SU-DHL-6 (cell line): Measurements from ENCODE around the gene NLRP1.

Source experiments
- EZH2phosphoT487 ChIP-seq: fragments of 200-600 bp; sonication (generic), shearing (Covaris generic); conservative IDR thresholded peaks from 2 replicates; pipeline ENCODE4 v1.6.1; 2018; ENCODE audit warnings: mild to moderate bottlenecking, antibody characterized with exemption, low read length, moderate library complexity, mixed read lengths
- TF ChIP-seq, protein P1 (sequence below): fragments of 200-600 bp; sonication (generic); IDR thresholded peaks from one replicate; pipeline ENCODE4 v1.5.1; 2017; ENCODE audit warnings: antibody characterized with exemption, mild to moderate bottlenecking, low read length, moderate library complexity; ENCODE audit not compliant: insufficient read depth, poor library complexity, severe bottlenecking

DNA sequence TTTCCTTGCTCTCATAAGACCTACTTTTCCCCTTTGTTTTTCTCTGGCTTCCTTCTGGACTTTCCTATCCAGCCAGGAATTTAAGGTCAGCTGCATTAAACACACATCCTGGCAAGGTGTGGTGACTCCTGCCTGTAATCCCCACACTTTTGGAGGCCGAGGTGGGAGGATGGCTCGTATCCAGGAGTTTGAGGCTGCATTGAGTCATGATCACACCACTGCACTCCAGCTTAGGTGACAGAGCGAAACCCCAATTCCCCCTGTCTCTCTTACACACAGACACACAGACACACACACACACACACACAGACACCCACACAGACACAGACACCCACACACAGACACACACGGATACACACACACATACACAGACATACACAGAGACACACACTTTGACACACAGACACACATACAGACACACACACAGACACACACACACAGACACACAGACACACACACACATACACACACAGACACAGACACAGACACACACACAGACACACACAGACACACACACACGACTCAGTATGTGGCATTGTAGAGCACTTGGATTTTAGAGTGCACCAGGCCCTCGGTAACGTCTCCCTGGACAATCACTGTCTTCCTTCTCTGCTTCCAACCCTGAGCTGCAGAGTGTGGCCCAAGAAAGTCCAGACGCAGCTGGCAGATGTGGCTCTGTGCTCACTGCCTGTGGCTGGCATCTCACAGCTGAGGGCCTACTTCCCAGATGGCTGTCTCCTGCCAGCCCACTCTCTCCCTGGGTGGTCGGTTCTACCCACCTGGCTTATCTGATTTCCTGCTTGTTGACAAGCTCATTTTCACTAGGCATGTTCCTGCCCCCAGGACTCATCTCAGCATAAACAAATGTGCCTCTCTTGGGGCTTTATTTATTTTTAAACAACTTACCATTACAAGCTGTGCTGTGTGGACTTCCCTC, 39.0 kb downstream of the NLRP1 start:
- TF ChIP-seq, protein P1, sequence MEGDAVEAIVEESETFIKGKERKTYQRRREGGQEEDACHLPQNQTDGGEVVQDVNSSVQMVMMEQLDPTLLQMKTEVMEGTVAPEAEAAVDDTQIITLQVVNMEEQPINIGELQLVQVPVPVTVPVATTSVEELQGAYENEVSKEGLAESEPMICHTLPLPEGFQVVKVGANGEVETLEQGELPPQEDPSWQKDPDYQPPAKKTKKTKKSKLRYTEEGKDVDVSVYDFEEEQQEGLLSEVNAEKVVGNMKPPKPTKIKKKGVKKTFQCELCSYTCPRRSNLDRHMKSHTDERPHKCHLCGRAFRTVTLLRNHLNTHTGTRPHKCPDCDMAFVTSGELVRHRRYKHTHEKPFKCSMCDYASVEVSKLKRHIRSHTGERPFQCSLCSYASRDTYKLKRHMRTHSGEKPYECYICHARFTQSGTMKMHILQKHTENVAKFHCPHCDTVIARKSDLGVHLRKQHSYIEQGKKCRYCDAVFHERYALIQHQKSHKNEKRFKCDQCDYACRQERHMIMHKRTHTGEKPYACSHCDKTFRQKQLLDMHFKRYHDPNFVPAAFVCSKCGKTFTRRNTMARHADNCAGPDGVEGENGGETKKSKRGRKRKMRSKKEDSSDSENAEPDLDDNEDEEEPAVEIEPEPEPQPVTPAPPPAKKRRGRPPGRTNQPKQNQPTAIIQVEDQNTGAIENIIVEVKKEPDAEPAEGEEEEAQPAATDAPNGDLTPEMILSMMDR: no peak
- TF ChIP-seq EZH2phosphoT487: no peak
